ENCODE results near the gene CTSC. TPM values are rescaled to one million over a fixed set of nuclear protein-coding genes. Genes with fewer than 3 reads are reported as not detected.

The CTSC gene
- polyA plus RNA-seq, 1 of the 3 experiments (the other 2 are of a cell fraction): 104 TPM

DNA sequence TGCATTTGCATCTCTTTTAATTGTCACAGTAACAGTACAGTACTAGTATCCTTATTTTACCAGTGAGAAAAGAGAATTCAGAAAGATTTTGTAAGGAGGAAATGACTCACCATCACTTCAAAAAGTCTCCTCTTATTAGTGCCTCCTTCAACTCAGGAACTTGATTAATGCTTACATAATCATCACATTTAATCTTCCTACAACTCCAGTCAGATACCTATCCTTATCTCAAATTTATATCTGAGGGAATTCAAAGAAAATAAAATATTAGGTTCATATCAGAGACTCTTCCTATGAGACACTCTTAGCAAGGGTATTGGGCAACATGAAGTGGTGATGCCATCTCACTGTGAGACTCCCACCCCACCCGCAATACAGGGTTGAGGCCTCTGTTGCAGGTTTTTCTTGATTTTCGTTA, 26.1 kb upstream of the CTSC start:
- Histone ChIP-seq H3K36me3 (replicated peaks in 1 of 2; ENCODE audit: control insufficient read depth in 1 of 2, insufficient read depth in 2 of 2, low read length in 1 of 2) (no peaks in the 10 kb centered on the region), H2AFZ (ENCODE audit: low read depth) (no peak overlapping the region), H3K9ac (no peak overlapping the region), H3K27ac (ENCODE audit: low read depth in 2 of 2, low read length in 1 of 2) (no peak overlapping the region; a peak in 1 of 4 replicates), H3K9me3 (no peaks in the 10 kb centered on the region), H4K20me1 (ENCODE audit: insufficient read depth) (no peaks in the 10 kb centered on the region), H3K27me3 (ENCODE audit: insufficient read depth) (no peaks in the 10 kb centered on the region), H3K4me2 (no peak overlapping the region), H3F3A (replicated peaks; ENCODE audit: insufficient read depth) (peaks cover 3% of the 10 kb centered on the region), H3K4me1 (ENCODE audit: control insufficient read depth in 1 of 2, insufficient read depth in 2 of 2, low read depth in 1 of 2, low read length in 1 of 2) (peaks cover 0 to 10% of the 10 kb centered on the region in 2 experiments; a peak in 1 of 4 replicates), H3K4me3 (ENCODE audit: low read depth in 2 of 2, low read length in 1 of 2) (no peak overlapping the region), H3K79me2 (ENCODE audit: insufficient read depth) (no peaks in the 10 kb centered on the region), H3K9me2 (no peaks in the 10 kb centered on the region)
- POLR2A ChIA-PET: no interaction called here
- CTCF ChIA-PET: no interaction called here
- 63% methylated on average over 2 of the region's 2 CpGs for WGBS (ENCODE audit: low lambda C conversion rate)
- DNase-seq: no peak
- TF ChIP-seq FOXJ3 (CRISPR knock-in tag; IDR thresholded peaks at IDR 0.05) (no peak), TCF12 (IDR thresholded peaks at IDR 0.05) (peak; percentile 55; the same call in 1 of the 2 replicates), FOXM1 (IDR thresholded peaks at IDR 0.05; ENCODE audit: low read depth) (no peak), JUND (IDR thresholded peaks at IDR 0.05) (peak; percentile 79), NRF1 (IDR thresholded peaks at IDR 0.05; ENCODE audit: low read depth, low read length) (no peak), SIN3A (IDR thresholded peaks at IDR 0.05; ENCODE audit: borderline replicate concordance, low read depth, low read length) (no peak), POLR2AphosphoS5 (IDR thresholded peaks at IDR 0.05; ENCODE audit: low read depth, low read length) (peak; percentile 24; the same call in 1 of the 2 replicates), NFIC (IDR thresholded peaks at IDR 0.05; ENCODE audit: borderline replicate concordance) (peak; percentile 12; the same call in 1 of the 2 replicates), IRF3 (IDR thresholded peaks at IDR 0.05; ENCODE audit: low read depth, low read length) (no peak), FOSL2 (IDR thresholded peaks at IDR 0.05; ENCODE audit: borderline replicate concordance, low read depth) (peak; percentile 57; the same call in 1 of the 2 replicates), YY1 (IDR thresholded peaks at IDR 0.05; ENCODE audit: low read depth) (no peak), EP300 (IDR thresholded peaks at IDR 0.05; ENCODE audit: borderline replicate concordance in 1 of 2, low read depth in 1 of 2, low read length in 1 of 2) (no peak), CTCF (IDR thresholded peaks at IDR 0.05) (no peak), TEAD4 (IDR thresholded peaks at IDR 0.05; ENCODE audit: borderline replicate concordance, insufficient read depth) (no peak), REST (IDR thresholded peaks at IDR 0.05; ENCODE audit: low read depth, low read length) (no peak), MEF2A (IDR thresholded peaks at IDR 0.05; ENCODE audit: borderline replicate concordance, low read depth) (no peak), GATA2 (CRISPR knock-in tag; IDR thresholded peaks at IDR 0.05) (no peak), USF1 (IDR thresholded peaks at IDR 0.05; ENCODE audit: borderline replicate concordance, low read depth) (no peak)
- TF ChIP-seq, protein P1, sequence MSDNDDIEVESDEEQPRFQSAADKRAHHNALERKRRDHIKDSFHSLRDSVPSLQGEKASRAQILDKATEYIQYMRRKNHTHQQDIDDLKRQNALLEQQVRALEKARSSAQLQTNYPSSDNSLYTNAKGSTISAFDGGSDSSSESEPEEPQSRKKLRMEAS (IDR thresholded peaks at IDR 0.05; ENCODE audit: low read depth): no peak
- TF ChIP-seq, protein P2, sequence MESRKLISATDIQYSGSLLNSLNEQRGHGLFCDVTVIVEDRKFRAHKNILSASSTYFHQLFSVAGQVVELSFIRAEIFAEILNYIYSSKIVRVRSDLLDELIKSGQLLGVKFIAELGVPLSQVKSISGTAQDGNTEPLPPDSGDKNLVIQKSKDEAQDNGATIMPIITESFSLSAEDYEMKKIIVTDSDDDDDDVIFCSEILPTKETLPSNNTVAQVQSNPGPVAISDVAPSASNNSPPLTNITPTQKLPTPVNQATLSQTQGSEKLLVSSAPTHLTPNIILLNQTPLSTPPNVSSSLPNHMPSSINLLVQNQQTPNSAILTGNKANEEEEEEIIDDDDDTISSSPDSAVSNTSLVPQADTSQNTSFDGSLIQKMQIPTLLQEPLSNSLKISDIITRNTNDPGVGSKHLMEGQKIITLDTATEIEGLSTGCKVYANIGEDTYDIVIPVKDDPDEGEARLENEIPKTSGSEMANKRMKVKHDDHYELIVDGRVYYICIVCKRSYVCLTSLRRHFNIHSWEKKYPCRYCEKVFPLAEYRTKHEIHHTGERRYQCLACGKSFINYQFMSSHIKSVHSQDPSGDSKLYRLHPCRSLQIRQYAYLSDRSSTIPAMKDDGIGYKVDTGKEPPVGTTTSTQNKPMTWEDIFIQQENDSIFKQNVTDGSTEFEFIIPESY (IDR thresholded peaks at IDR 0.05; ENCODE audit: borderline replicate concordance, low read depth): no peak
- TF ChIP-seq, protein P3, sequence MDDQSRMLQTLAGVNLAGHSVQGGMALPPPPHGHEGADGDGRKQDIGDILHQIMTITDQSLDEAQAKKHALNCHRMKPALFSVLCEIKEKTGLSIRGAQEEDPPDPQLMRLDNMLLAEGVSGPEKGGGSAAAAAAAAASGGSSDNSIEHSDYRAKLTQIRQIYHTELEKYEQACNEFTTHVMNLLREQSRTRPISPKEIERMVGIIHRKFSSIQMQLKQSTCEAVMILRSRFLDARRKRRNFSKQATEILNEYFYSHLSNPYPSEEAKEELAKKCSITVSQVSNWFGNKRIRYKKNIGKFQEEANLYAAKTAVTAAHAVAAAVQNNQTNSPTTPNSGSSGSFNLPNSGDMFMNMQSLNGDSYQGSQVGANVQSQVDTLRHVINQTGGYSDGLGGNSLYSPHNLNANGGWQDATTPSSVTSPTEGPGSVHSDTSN (IDR thresholded peaks at IDR 0.05): peak; percentile 87
- TF ChIP-seq, protein P4, sequence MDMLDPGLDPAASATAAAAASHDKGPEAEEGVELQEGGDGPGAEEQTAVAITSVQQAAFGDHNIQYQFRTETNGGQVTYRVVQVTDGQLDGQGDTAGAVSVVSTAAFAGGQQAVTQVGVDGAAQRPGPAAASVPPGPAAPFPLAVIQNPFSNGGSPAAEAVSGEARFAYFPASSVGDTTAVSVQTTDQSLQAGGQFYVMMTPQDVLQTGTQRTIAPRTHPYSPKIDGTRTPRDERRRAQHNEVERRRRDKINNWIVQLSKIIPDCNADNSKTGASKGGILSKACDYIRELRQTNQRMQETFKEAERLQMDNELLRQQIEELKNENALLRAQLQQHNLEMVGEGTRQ (IDR thresholded peaks at IDR 0.05; ENCODE audit: borderline replicate concordance, low read depth, low read length): no peak
